ENCODE results near the gene PPP1R16B.

PPP1R16B gene

DNA sequence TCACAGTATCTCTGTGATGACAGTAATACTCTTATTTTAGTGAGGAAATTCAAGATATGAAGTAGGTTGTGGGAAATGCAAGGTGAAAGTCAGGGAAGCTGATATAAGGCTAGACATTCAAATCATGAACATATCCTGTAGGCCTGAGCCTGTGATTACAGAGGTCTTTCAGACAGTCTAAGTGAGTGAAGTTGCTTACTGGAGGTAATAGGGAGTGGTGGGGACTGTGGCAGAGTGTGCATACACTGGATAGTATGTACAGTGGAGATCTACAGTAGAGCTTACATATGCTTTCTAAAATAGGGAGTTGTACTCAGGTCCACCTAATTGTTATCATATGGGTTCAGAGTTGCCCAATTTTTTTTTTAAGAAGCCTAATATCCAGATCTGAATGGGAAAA is 159.8 kb downstream of the PPP1R16B start:
- DNase-seq (ENCODE audit: low read depth), result no peak

DNA sequence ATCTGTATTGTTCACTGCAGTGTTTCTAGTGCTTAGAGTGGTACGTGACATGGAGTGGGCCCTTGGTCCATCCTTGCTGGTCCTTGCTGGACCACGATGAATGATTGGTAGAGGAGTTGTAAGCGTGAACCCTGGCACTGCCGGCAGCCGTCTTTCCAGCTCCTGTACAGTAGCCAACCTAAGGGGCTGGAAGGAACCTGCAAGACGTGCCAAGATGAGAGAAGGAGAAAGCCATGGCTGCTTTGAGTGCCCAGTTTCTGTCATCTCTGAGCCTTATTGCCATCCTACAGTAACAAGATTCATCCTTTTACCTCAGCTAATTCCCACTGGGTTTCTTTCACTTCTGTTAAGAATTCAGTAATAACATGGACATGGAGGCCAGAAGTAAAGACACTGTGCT is 162.6 kb downstream of the PPP1R16B start:
- DNase-seq (ENCODE audit: low read depth), result no peak

DNA sequence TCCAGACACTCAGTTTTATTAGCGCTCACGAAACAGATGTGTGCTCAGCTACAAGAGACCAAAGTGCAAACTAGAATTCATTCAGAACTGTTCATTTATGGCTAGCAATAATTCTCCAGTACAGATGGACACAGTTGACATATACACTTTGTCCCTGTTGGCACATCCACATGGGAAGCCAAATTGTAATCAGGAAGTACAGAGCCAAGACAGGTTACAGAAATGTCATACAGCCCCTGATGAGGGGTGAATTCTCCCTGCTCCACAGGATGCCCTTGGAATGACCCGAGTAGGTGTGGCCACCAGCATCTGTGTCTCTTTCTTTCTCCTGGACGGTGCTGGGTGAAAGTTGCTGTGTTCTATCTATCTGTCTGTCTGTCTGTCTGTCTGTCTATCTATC is 164.2 kb downstream of the PPP1R16B start:
- no peak for DNase-seq (ENCODE audit: low read depth)

DNA sequence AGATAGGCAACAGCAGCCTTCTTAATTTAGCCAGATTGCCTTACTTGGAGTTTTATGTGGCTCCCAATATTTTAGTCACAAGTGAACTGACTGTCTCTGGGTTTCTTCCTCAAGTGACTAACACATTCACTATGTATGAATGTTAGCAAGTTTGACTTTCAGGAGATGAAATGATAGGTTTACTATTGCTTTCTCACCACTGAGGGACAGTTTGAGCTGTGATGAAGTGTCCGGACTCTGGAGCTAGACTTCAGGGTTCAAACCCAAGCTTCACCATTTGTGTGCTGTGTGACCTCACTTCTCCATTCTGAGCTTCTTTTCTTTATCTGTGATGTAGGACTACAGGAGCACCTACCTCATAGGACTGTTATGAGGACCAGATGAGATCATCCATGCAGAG is 164.8 kb downstream of the PPP1R16B start:
- no peak for DNase-seq (ENCODE audit: low read depth)
